WTC11 (cell line): ENCODE results near the gene RNPS1. TPM values are rescaled to one million over a fixed set of nuclear protein-coding genes. Genes with fewer than 3 reads are reported as not detected.
A peak's percentile ranks its signal among the peaks of the same experiment; 100 is the strongest.

Experiments
- ATAC-seq: fragments of 200-7000 bp; cut with Tn5 transposase; 2 replicates; pipeline ENCODE4 v1.10.0; 2021; ENCODE audit warnings: mild to moderate bottlenecking, moderate library complexity
- CTCF ChIA-PET: fragments of 300-600 bp; sonication (Branson Sonifier 250); formaldehyde crosslinking; loops from one replicate; lab custom pipeline; 2021; ENCODE audit warnings: antibody characterized with exemption; lab: Charles Lee
- POLR2A ChIA-PET: fragments of 350-600 bp; sonication (Branson Sonifier 250); formaldehyde crosslinking; loops from one replicate; lab custom pipeline; 2021; ENCODE audit warnings: antibody characterized with exemption; lab: Charles Lee
- DNase-seq: peaks from one replicate; pipeline ENCODE4 v3.0.0; 2021; ENCODE audit warnings: low spot score
- H3K27ac Mint-ChIP-seq: 2 replicates; pipeline ENCODE4 v1.8.0; 2021; ENCODE audit warnings: mixed read lengths
- H3K27me3 Mint-ChIP-seq: 2 replicates; pipeline ENCODE4 v1.8.0; 2021; ENCODE audit warnings: low read depth, mild to moderate bottlenecking, moderate library complexity, mixed read lengths
- H3K36me3 Mint-ChIP-seq: 2 replicates; pipeline ENCODE4 v1.8.0; 2021; ENCODE audit warnings: mixed read lengths
- H3K4me1 Mint-ChIP-seq: 2 replicates; pipeline ENCODE4 v1.8.0; 2022; ENCODE audit warnings: mixed read lengths
- H3K4me3 Mint-ChIP-seq: 2 replicates; pipeline ENCODE4 v1.8.0; 2021; ENCODE audit warnings: mild to moderate bottlenecking, moderate library complexity, mixed read lengths
- H3K9me3 Mint-ChIP-seq: 2 replicates; pipeline ENCODE4 v1.8.0; 2021; ENCODE audit warnings: mixed read lengths
- ATF2 ChIP-seq: sonication (generic); formaldehyde crosslinking; IDR thresholded peaks from 2 replicates; pipeline ENCODE4 v1.8.1; 2022; ENCODE audit warnings: low read depth, missing genetic modification reagents, borderline replicate concordance
- CBFB ChIP-seq: sonication (generic); formaldehyde crosslinking; IDR thresholded peaks from 2 replicates; pipeline ENCODE4 v1.8.1; 2022; ENCODE audit warnings: mild to moderate bottlenecking, low read depth, missing genetic modification reagents
- ELF4 ChIP-seq: sonication (generic); formaldehyde crosslinking; IDR thresholded peaks from 2 replicates; pipeline ENCODE4 v1.8.1; 2022; ENCODE audit warnings: low read depth, mild to moderate bottlenecking, moderate library complexity, missing genetic modification reagents
- EMX1 ChIP-seq: fragments of 250-450 bp; sonication (Bioruptor Pico); IDR thresholded peaks from 2 replicates; pipeline ENCODE4 v1.8.0; 2021; ENCODE audit warnings: mild to moderate bottlenecking
- ERG ChIP-seq: fragments of 250-450 bp; sonication (Bioruptor Pico); IDR thresholded peaks from 2 replicates; pipeline ENCODE4 v1.8.0; 2021; ENCODE audit warnings: mild to moderate bottlenecking
- ETV6 ChIP-seq: sonication (generic); formaldehyde crosslinking; IDR thresholded peaks from 2 replicates; pipeline ENCODE4 v1.8.1; 2022; ENCODE audit warnings: mild to moderate bottlenecking, missing genetic modification reagents
- FOXP4 ChIP-seq: sonication (generic); formaldehyde crosslinking; IDR thresholded peaks from 2 replicates; pipeline ENCODE4 v1.8.0; 2022; ENCODE audit warnings: mild to moderate bottlenecking, missing genetic modification reagents
- HMGA2 ChIP-seq: fragments of 250-450 bp; sonication (Bioruptor Pico); IDR thresholded peaks from 2 replicates; pipeline ENCODE4 v1.4.0; 2021; ENCODE audit warnings: mild to moderate bottlenecking, moderate library complexity
- JUN ChIP-seq: sonication (generic); formaldehyde crosslinking; IDR thresholded peaks from 2 replicates; pipeline ENCODE4 v1.8.0; 2023; ENCODE audit warnings: mild to moderate bottlenecking, missing genetic modification reagents
- NFATC4 ChIP-seq: fragments of 250-450 bp; sonication (Bioruptor Pico); IDR thresholded peaks from 2 replicates; pipeline ENCODE4 v1.9.0; 2021; ENCODE audit warnings: mild to moderate bottlenecking
- NR2C2 ChIP-seq: sonication (generic); formaldehyde crosslinking; IDR thresholded peaks from 2 replicates; pipeline ENCODE4 v1.8.0; 2022; ENCODE audit warnings: mild to moderate bottlenecking, missing genetic modification reagents
- NR3C1 ChIP-seq: sonication (generic); formaldehyde crosslinking; conservative IDR thresholded peaks from 2 replicates; pipeline ENCODE4 v1.8.1; 2023; ENCODE audit warnings: low read depth, mild to moderate bottlenecking, missing genetic modification reagents
- TEAD4 ChIP-seq: sonication (generic); formaldehyde crosslinking; IDR thresholded peaks from 2 replicates; pipeline ENCODE4 v1.8.0; 2022; ENCODE audit warnings: mild to moderate bottlenecking, missing genetic modification reagents
- USF2 ChIP-seq: sonication (generic); formaldehyde crosslinking; IDR thresholded peaks from 2 replicates; pipeline ENCODE4 v1.8.1; 2023; ENCODE audit warnings: mild to moderate bottlenecking, missing genetic modification reagents, moderate library complexity
- total RNA-seq: library from RNA; stranded (reverse); gene quantifications from 3 replicates; pipeline ENCODE4 v1.2.3, GENCODE V29; 2021
- TF ChIP-seq, protein P1 (sequence below): fragments of 250-450 bp; sonication (Bioruptor Pico); IDR thresholded peaks from 2 replicates; pipeline ENCODE4 v1.9.0; 2021; ENCODE audit warnings: moderate library complexity, mild to moderate bottlenecking, inconsistent platforms, borderline replicate concordance
- TF ChIP-seq, protein P2 (sequence below): sonication (generic); formaldehyde crosslinking; IDR thresholded peaks from 2 replicates; pipeline ENCODE4 v1.8.0; 2022; ENCODE audit warnings: missing genetic modification reagents
- TF ChIP-seq, protein P3 (sequence below): sonication (generic); formaldehyde crosslinking; conservative IDR thresholded peaks from 2 replicates; pipeline ENCODE4 v1.8.1; 2022; ENCODE audit warnings: mild to moderate bottlenecking, missing genetic modification reagents

Gene RNPS1
- total RNA-seq, 1 experiment from 2014 or later = 331 TPM

- Mint-ChIP-seq H3K9me3 (no peaks in the 10 kb centered on the region), H3K36me3 (peaks cover 15% of the 10 kb centered on the region), H3K4me1 (no peaks in the 10 kb centered on the region), H3K27ac (0 out of 2 replicates have a peak overlapping the region, but pooled peaks have one; percentile 32), H3K27me3 (peaks cover 16% of the 10 kb centered on the region), H3K4me3 (no peak overlapping the region)
- ATAC-seq = peak; percentile 14
- ChIA-PET POLR2A (interaction anchor here (1.0 to 4.1 kb wide), 2 partner anchors 13 to 84 kb away, joined by 3 to 28 read pairs; partner anchors contain the start of genes ECI1 and TRAF7), CTCF (interaction anchor here (0.5 to 4.5 kb wide), 8 partner anchors 8 to 262 kb away, joined by 3 to 51 read pairs (median 4); partner anchors contain the start of genes CASKIN1 and ECI1)
- peak; percentile 38 for DNase-seq
- TF ChIP-seq ERG (CRISPR knock-in tag) (0 out of 2 replicates have a peak, but pooled peaks have one; percentile 33), FOXP4 (CRISPR knock-in tag) (no peak), ATF2 (CRISPR knock-in tag) (no peak), ETV6 (no peak), NR2C2 (CRISPR knock-in tag) (no peak)
- TF ChIP-seq, protein P1, sequence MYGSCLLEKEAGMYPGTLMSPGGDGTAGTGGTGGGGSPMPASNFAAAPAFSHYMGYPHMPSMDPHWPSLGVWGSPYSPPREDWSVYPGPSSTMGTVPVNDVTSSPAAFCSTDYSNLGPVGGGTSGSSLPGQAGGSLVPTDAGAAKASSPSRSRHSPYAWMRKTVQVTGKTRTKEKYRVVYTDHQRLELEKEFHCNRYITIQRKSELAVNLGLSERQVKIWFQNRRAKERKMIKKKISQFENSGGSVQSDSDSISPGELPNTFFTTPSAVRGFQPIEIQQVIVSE (CRISPR knock-in tag) = no peak
Observed at GRCh38 chr16:2238838-2239675, 28.9 kb downstream of the RNPS1 start.

DNA sequence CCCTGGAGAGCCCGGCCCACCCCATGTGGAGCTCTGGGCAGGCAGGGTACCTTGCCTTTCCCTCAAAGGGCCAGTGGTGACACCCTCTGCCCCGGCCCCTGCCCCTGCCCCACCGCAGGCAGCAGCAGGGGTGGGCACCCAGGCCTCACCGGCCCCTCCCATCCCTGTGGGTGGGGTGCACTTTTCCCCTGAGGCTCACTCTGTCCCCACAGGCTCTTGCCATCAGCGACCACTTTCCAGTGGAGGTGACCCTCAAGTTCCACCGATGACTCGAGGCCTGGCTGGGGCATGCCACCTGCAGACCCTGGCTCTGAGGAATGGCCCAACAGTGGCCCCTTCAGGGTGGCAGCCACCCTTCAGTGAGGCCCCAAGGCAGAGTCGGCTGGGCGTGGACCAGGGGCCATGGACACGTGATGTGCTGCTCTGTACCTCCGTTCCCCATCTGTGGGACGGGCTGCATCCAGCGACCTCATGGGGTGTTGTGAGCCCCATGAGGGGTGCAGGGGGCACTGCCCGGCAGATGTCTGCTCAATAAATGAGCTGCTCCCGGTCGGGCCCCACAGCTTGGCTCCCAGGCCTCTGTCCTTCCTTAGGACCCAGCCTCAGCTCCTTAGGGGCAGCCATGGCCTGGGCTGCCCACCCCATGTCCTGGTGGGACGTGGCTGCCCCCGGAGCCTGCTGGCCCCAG is 29.6 kb downstream of the RNPS1 start:
- peak; percentile 2; the same call in 1 of the 2 replicates for ATAC-seq
- ChIA-PET CTCF (interaction anchor here (0.6 to 4.5 kb wide), 7 partner anchors 9 to 263 kb away, joined by 3 to 51 read pairs (median 4); partner anchors contain the start of genes CASKIN1 and ECI1), POLR2A (interaction anchor here (0.5 to 4.1 kb wide), 5 partner anchors 13 to 86 kb away, joined by 3 to 28 read pairs (median 3); partner anchors contain the start of genes ECI1 and TRAF7)
- no peaks in the 10 kb centered on the region for H3K9me3 Mint-ChIP-seq
- no peak for DNase-seq
- no peak overlapping the region for H3K27ac Mint-ChIP-seq
- H3K36me3 Mint-ChIP-seq = peaks cover 11% of the 10 kb centered on the region
- peaks cover 16% of the 10 kb centered on the region for H3K27me3 Mint-ChIP-seq
- no peaks in the 10 kb centered on the region for H3K4me1 Mint-ChIP-seq
- peak overlapping the region; percentile 24; the same call in 1 of the 2 replicates for H3K4me3 Mint-ChIP-seq
- no peak for TF ChIP-seq JUN
- TF ChIP-seq ELF4 = no peak
- 0 out of 2 replicates have a peak, but pooled peaks have one; percentile 31 for TF ChIP-seq FOXP4 (CRISPR knock-in tag)
- TF ChIP-seq EMX1 (CRISPR knock-in tag) = no peak
- TF ChIP-seq CBFB (CRISPR knock-in tag) = 0 out of 2 replicates have a peak, but pooled peaks have one; percentile 66
- no peak for TF ChIP-seq NR3C1
- peak; percentile 81 for TF ChIP-seq USF2 (CRISPR knock-in tag)
- TF ChIP-seq TEAD4 (CRISPR knock-in tag) = no peak
- TF ChIP-seq, protein P2, sequence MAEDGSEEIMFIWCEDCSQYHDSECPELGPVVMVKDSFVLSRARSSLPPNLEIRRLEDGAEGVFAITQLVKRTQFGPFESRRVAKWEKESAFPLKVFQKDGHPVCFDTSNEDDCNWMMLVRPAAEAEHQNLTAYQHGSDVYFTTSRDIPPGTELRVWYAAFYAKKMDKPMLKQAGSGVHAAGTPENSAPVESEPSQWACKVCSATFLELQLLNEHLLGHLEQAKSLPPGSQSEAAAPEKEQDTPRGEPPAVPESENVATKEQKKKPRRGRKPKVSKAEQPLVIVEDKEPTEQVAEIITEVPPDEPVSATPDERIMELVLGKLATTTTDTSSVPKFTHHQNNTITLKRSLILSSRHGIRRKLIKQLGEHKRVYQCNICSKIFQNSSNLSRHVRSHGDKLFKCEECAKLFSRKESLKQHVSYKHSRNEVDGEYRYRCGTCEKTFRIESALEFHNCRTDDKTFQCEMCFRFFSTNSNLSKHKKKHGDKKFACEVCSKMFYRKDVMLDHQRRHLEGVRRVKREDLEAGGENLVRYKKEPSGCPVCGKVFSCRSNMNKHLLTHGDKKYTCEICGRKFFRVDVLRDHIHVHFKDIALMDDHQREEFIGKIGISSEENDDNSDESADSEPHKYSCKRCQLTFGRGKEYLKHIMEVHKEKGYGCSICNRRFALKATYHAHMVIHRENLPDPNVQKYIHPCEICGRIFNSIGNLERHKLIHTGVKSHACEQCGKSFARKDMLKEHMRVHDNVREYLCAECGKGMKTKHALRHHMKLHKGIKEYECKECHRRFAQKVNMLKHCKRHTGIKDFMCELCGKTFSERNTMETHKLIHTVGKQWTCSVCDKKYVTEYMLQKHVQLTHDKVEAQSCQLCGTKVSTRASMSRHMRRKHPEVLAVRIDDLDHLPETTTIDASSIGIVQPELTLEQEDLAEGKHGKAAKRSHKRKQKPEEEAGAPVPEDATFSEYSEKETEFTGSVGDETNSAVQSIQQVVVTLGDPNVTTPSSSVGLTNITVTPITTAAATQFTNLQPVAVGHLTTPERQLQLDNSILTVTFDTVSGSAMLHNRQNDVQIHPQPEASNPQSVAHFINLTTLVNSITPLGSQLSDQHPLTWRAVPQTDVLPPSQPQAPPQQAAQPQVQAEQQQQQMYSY = no peak
- no peak for TF ChIP-seq NFATC4 (CRISPR knock-in tag)
- TF ChIP-seq, protein P3, sequence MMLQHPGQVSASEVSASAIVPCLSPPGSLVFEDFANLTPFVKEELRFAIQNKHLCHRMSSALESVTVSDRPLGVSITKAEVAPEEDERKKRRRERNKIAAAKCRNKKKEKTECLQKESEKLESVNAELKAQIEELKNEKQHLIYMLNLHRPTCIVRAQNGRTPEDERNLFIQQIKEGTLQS (CRISPR knock-in tag) = no peak
- TF ChIP-seq HMGA2 = no peak
